Measurements from ENCODE around the gene CREG1. TPM values are rescaled to one million over a fixed set of nuclear protein-coding genes. Genes with fewer than 3 reads are reported as not detected.

The CREG1 gene
- total RNA-seq, 2 donors from 2014 or later = 81.1 to 100 TPM

GRCh38 chr1:167548059-167548932 lies 5.3 kb downstream of the CREG1 start:
- Histone ChIP-seq H3K27ac (peak overlapping the region in 2 of 4 donors; percentile 5 to 64), H3K9me3 (no peaks in the 10 kb centered on the region), H3K4me3 (no peak overlapping the region), H3K27me3 (no peaks in the 10 kb centered on the region), H3K4me1 (peaks cover 31% of the 10 kb centered on the region), H3K36me3 (replicated peaks in 1 of 2; ENCODE audit: insufficient read depth in 1 of 2, low read depth in 2 of 2) (peaks cover 0 to 3% of the 10 kb centered on the region in 2 donors)
- no peak for DNase-seq
- intact Hi-C loops (cut with DNase I) = no loop called here
- TF ChIP-seq POLR2A (IDR thresholded peaks at IDR 0.05) (no peak), CTCF (IDR thresholded peaks at IDR 0.05) (no peak)
- no peak for ATAC-seq
- 58 to 66% methylated on average over 5 of the region's 5 CpGs for WGBS, 2 donors

GRCh38 chr1:167546935-167547334 lies 6.6 kb downstream of the CREG1 start:
- DNase-seq = no peak
- no peaks in the 10 kb centered on the region for H3K9me3 ChIP-seq

GRCh38 chr1:167545349-167545748 lies 8.2 kb downstream of the CREG1 start:
- Histone ChIP-seq H3K27me3 (no peaks in the 10 kb centered on the region), H3K27ac (no peak overlapping the region), H3K9me3 (no peaks in the 10 kb centered on the region), H3K4me3 (no peak overlapping the region), H3K36me3 (replicated peaks in 1 of 2; ENCODE audit: insufficient read depth in 1 of 2, low read depth in 2 of 2) (peaks cover 0 to 3% of the 10 kb centered on the region in 2 donors), H3K4me1 (peaks cover 14% of the 10 kb centered on the region)
- WGBS, 2 donors = 78 to 85% methylated on average over 4 of the region's 4 CpGs
- TF ChIP-seq CTCF (IDR thresholded peaks at IDR 0.05) (no peak), POLR2A (IDR thresholded peaks at IDR 0.05) (no peak)
- intact Hi-C loops (cut with DNase I) = no loop called here
- DNase-seq (no peak), ATAC-seq (no peak)

More at GRCh38 chr1:167546935-167547334, 6.6 kb downstream of the CREG1 start:
- intact Hi-C loops (cut with DNase I) = no loop called here
- H3K27ac ChIP-seq = no peak overlapping the region
- H3K4me1 ChIP-seq = peaks cover 25% of the 10 kb centered on the region
- 69 to 79% methylated on average over 1 of the region's 1 CpG for WGBS, 2 donors
- H3K4me3 ChIP-seq = no peak overlapping the region
- ATAC-seq = no peak
- no peaks in the 10 kb centered on the region for H3K27me3 ChIP-seq
- H3K36me3 ChIP-seq (replicated peaks in 1 of 2; ENCODE audit: insufficient read depth in 1 of 2, low read depth in 2 of 2) = peaks cover 0 to 3% of the 10 kb centered on the region in 2 donors
- TF ChIP-seq POLR2A (IDR thresholded peaks at IDR 0.05) (no peak), CTCF (IDR thresholded peaks at IDR 0.05) (no peak)

GRCh38 chr1:167544447-167545093 lies 9.0 kb downstream of the CREG1 start:
- Histone ChIP-seq H3K27me3 (no peaks in the 10 kb centered on the region), H3K36me3 (replicated peaks in 1 of 2; ENCODE audit: insufficient read depth in 1 of 2, low read depth in 2 of 2) (peaks cover 0 to 3% of the 10 kb centered on the region in 2 donors), H3K4me3 (no peak overlapping the region), H3K4me1 (peaks cover 14% of the 10 kb centered on the region), H3K27ac (no peak overlapping the region), H3K9me3 (no peaks in the 10 kb centered on the region)
- ATAC-seq (no peak), DNase-seq (no peak)
- TF ChIP-seq POLR2A (IDR thresholded peaks at IDR 0.05) (no peak), CTCF (IDR thresholded peaks at IDR 0.05) (no peak)
- WGBS, 2 donors = 75 to 78% methylated on average over 3 of the region's 3 CpGs
- intact Hi-C loops (cut with DNase I) = no loop called here

Measured in body of pancreas (tissue), 4 donors.